Measurements from ENCODE around the gene CSNK2B. TPM values are rescaled to one million over a fixed set of nuclear protein-coding genes. Genes with fewer than 3 reads are reported as not detected.
A peak's percentile ranks its signal among the peaks of the same experiment; 100 is the strongest.

The CSNK2B gene
- 223 TPM for polyA plus RNA-seq (2013, experiment 1 of 2; ENCODE audit: insufficient read length)
- polyA plus RNA-seq (2013, experiment 2 of 2; ENCODE audit: insufficient read length) = 221 TPM

GRCh38 chr6:31665501-31666336 lies at the start of gene CSNK2B:
Gene CSNK2B, plus strand, starts transcription at chr6:31666080. Its CDS starts 752 bp downstream, at chr6:31666832.
- peak; percentile 97 for DNase-seq

- DNase-seq = no peak
These were observed 48.9 kb upstream of the CSNK2B start for GRCh38 chr6:31617010-31617409.

- DNase-seq = peak; percentile 100
These were observed 45.9 kb upstream of the CSNK2B start for GRCh38 chr6:31619805-31620585.

GRCh38 chr6:31620586-31621319 lies 45.1 kb upstream of the CSNK2B start, which contains the start of gene PRRC2A:
Gene PRRC2A, plus strand, starts transcription at chr6:31620715. Its CDS starts 2,075 bp downstream, at chr6:31622790.
- DNase-seq = no peak

GRCh38 chr6:31621320-31621939 lies 44.5 kb upstream of the CSNK2B start:
- no peak for DNase-seq

- DNase-seq = peak; percentile 40
These were observed 43.9 kb upstream of the CSNK2B start for GRCh38 chr6:31621991-31622390.

GRCh38 chr6:31622684-31623091 lies 43.2 kb upstream of the CSNK2B start:
- no peak for DNase-seq

- no peak for DNase-seq
These were observed 41.8 kb upstream of the CSNK2B start for GRCh38 chr6:31624070-31624469.

- no peak for DNase-seq
These were observed 38.9 kb upstream of the CSNK2B start for GRCh38 chr6:31626952-31627351.

GRCh38 chr6:31627690-31628287 lies 38.1 kb upstream of the CSNK2B start:
- DNase-seq = no peak

- no peak for DNase-seq
These were observed 36.9 kb upstream of the CSNK2B start for GRCh38 chr6:31629014-31629413.

- DNase-seq = no peak
These were observed 35.5 kb upstream of the CSNK2B start for GRCh38 chr6:31630177-31630934.

- no peak for DNase-seq
These were observed 34.7 kb upstream of the CSNK2B start for GRCh38 chr6:31631209-31631608.

GRCh38 chr6:31631681-31632278 lies 34.1 kb upstream of the CSNK2B start:
- no peak for DNase-seq

- no peak for DNase-seq
These were observed 33.5 kb upstream of the CSNK2B start for GRCh38 chr6:31632279-31632946.

- DNase-seq = no peak
These were observed 32.4 kb upstream of the CSNK2B start for GRCh38 chr6:31633447-31633846.

GRCh38 chr6:31634131-31634530 lies 31.7 kb upstream of the CSNK2B start:
- DNase-seq = no peak

GRCh38 chr6:31634969-31635575 lies 30.8 kb upstream of the CSNK2B start:
- no peak for DNase-seq

Measured in fibroblast of skin of abdomen (primary cell).